Gastroesophageal sphincter (tissue), 4 donors: Measurements from ENCODE around the gene TXNRD1. TPM values are rescaled to one million over a fixed set of nuclear protein-coding genes. Genes with fewer than 3 reads are reported as not detected.

Experiments
- ATAC-seq: fragments of 150-250 bp; one replicate; pipeline ENCODE4 v1.9.1; 2016; ENCODE audit warnings: mild to moderate bottlenecking, moderate library complexity
- H3K27ac ChIP-seq, 4 donors: fragments of 200-600 bp; sonication (generic) in 3 of 4; 1 replicate in 3 of 4; 2 replicates in 1 of 4; pipeline ENCODE4 v1.5.1; 2016 to 2019
- H3K27me3 ChIP-seq: fragments of 200-600 bp; sonication (generic); one replicate; pipeline ENCODE4 v1.5.1; 2019
- H3K36me3 ChIP-seq, 2 donors: fragments of 200-600 bp; sonication (generic); one replicate each; pipeline ENCODE4 v1.5.1; 2019; ENCODE audit warnings: control low read depth in 1 of 2
- H3K4me1 ChIP-seq, 3 donors: fragments of 200-600 bp; sonication (generic); 1 replicate in 2 of 3; 2 replicates in 1 of 3; pipeline ENCODE4 v1.5.1; 2016 to 2019; ENCODE audit warnings: control low read depth in 2 of 3
- H3K4me3 ChIP-seq, 2 donors: fragments of 200-600 bp; sonication (generic); one replicate each; pipeline ENCODE4 v1.5.1; 2019; ENCODE audit warnings: mild to moderate bottlenecking in 1 of 2, moderate library complexity in 1 of 2
- H3K9me3 ChIP-seq, 3 donors: fragments of 200-600 bp; sonication (generic); one replicate each; pipeline ENCODE4 v1.5.1; 2017 to 2019; ENCODE audit warnings: control low read depth in 2 of 3
- EP300 ChIP-seq: sonication (generic); formaldehyde crosslinking; IDR thresholded peaks from one replicate; pipeline ENCODE4 v1.6.1; 2017; ENCODE audit warnings: antibody characterized with exemption, mild to moderate bottlenecking
- POLR2A ChIP-seq, 2 donors: fragments of 450-650 bp; IDR thresholded peaks; one replicate each; pipeline ENCODE4 v1.6.1; 2017; ENCODE audit warnings: antibody characterized with exemption in 2 of 2, mild to moderate bottlenecking in 2 of 2, moderate library complexity in 1 of 2
- POLR2AphosphoS5 ChIP-seq: sonication (generic); formaldehyde crosslinking; IDR thresholded peaks from one replicate; pipeline ENCODE4 v1.6.1; 2017; ENCODE audit warnings: antibody characterized with exemption
- WGBS, 2 donors: methylation state at CpG; one replicate each; pipeline ENCODE4 v1.1.5; 2018; ENCODE audit warnings: low coverage in 1 of 2; 5-methylcytosine and 5-hydroxymethylcytosine counted together
- total RNA-seq, 4 donors: library from RNA; depleted of rRNA; stranded (reverse); fragments of >200 nt; gene quantifications; one replicate each; pipeline ENCODE4 v1.1.0, GENCODE V29; 2016
- TF ChIP-seq, protein P1 (sequence below), 4 experiments: fragments of 200-600 bp in 2 of 4; fragments of 450-650 bp in 2 of 4; sonication (generic) in 1 of 4; IDR thresholded peaks; one replicate each; pipeline ENCODE4 v1.5.1; 2017 to 2019; ENCODE audit warnings: antibody characterized with exemption in 4 of 4, mild to moderate bottlenecking in 2 of 4, moderate library complexity in 2 of 4

Gene TXNRD1
- total RNA-seq, 4 donors from 2014 or later, result 230 to 458 (median 305) TPM

DNA sequence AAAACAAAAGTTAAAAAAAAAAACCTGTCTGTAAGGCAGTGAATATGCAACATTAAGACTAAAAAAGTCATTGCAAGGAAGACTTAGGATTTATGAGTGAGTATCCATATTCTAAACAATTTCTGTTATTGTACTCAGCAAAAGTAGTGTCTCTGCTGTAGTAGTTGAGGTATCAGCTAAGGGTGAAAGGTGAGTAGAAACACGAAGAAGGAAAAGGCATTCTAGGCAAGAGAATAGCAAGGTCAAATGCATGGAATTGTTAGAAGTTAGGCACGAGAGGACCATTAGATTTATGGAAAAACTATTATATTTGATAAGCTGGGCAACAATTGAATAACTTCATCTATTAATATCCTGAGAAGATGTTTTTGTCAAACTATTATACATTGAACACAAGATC lies 89.8 kb downstream of the TXNRD1 start:
- Histone ChIP-seq H3K4me1 (peaks cover 14 to 84% (median 20%) of the 10 kb centered on the region in 3 donors), H3K27ac (peak overlapping the region in 1 of 4 donors; percentile 85), H3K36me3 (peaks cover 0 to 10% of the 10 kb centered on the region in 2 donors), H3K9me3 (no peaks in the 10 kb centered on the region), H3K4me3 (no peak overlapping the region), H3K27me3 (no peaks in the 10 kb centered on the region)
- TF ChIP-seq POLR2AphosphoS5, result no peak
- TF ChIP-seq, protein P1, sequence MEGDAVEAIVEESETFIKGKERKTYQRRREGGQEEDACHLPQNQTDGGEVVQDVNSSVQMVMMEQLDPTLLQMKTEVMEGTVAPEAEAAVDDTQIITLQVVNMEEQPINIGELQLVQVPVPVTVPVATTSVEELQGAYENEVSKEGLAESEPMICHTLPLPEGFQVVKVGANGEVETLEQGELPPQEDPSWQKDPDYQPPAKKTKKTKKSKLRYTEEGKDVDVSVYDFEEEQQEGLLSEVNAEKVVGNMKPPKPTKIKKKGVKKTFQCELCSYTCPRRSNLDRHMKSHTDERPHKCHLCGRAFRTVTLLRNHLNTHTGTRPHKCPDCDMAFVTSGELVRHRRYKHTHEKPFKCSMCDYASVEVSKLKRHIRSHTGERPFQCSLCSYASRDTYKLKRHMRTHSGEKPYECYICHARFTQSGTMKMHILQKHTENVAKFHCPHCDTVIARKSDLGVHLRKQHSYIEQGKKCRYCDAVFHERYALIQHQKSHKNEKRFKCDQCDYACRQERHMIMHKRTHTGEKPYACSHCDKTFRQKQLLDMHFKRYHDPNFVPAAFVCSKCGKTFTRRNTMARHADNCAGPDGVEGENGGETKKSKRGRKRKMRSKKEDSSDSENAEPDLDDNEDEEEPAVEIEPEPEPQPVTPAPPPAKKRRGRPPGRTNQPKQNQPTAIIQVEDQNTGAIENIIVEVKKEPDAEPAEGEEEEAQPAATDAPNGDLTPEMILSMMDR (IDR thresholded peaks at IDR 0.05), result no peak
- TF ChIP-seq EP300, result no peak
- no peak for TF ChIP-seq POLR2A (IDR thresholded peaks at IDR 0.05)
- 64 to 67% methylated on average over 2 of the region's 2 CpGs for WGBS, 2 donors
- no peak for ATAC-seq

DNA sequence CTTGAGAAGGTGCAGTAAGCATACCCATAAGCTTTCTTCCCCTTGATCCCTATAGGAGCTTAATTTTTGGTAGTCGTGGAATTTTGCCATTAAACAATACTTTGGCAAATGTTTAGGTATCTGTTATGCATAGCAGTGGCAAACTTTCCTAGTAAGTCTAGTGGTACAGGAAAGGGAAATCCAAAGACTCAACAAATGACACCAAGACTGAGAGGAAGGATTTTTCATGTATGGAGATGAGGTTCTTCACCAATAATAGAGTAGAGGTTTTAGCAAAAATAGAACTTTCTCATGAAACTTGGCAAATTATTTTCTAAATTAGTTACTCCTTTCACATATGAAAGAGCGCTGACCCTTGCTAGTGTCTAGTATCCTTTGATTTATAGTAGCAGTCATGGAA lies 90.8 kb downstream of the TXNRD1 start:
- TF ChIP-seq POLR2AphosphoS5 (no peak), POLR2A (IDR thresholded peaks at IDR 0.05) (no peak), EP300 (no peak)
- TF ChIP-seq, protein P1 (IDR thresholded peaks at IDR 0.05), result no peak
- Histone ChIP-seq H3K4me3 (no peak overlapping the region), H3K4me1 (peaks cover 14 to 74% (median 20%) of the 10 kb centered on the region in 3 donors), H3K36me3 (peaks cover 0 to 16% of the 10 kb centered on the region in 2 donors), H3K9me3 (no peaks in the 10 kb centered on the region), H3K27ac (peak overlapping the region in 3 of 4 donors; percentile 9 to 53 (median 53)), H3K27me3 (no peaks in the 10 kb centered on the region)
- no peak for ATAC-seq
- WGBS, 2 donors, result 82 to 86% methylated on average over 2 of the region's 2 CpGs

DNA sequence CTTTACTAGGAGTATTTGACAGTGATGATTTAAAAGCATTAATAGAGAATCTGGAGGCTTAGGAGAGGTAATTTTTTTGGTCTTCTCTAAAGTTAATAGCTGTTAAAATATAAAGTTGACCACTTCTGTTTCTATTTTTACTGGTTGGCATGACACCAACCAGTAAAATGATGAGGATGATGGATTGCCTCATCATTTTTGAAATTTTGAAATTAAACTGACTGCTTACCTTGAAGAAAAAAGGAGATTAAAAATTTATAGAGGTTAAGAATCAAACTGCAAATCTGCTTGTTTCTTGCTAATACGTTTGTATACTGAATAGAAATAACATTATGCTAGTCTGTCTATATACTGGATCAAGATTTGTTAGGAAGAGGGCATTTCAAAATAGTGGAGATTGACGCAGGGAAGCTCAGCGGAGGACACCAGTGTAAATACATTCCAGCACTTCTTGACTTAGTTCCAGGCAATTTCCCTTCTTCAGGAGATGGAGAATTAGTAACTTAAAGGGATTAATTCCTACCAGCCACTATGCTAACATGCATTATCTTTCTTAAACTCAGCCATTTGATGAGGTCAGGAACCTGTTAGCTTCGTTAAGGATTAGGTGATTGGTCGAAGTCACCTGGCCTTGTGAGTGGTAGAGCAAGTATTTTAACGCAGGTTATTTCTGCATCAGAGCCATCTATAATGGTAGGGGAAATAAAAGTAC lies 91.5 kb downstream of the TXNRD1 start:
- Histone ChIP-seq H3K4me1 (peaks cover 14 to 68% (median 20%) of the 10 kb centered on the region in 3 donors), H3K36me3 (peaks cover 0 to 23% of the 10 kb centered on the region in 2 donors), H3K27me3 (no peaks in the 10 kb centered on the region), H3K27ac (peak overlapping the region in 3 of 4 donors; percentile 30 to 53 (median 53)), H3K9me3 (no peaks in the 10 kb centered on the region), H3K4me3 (no peak overlapping the region)
- TF ChIP-seq, protein P1 (IDR thresholded peaks at IDR 0.05), result no peak
- TF ChIP-seq POLR2A (IDR thresholded peaks at IDR 0.05) (no peak), POLR2AphosphoS5 (no peak), EP300 (no peak)
- WGBS, 2 donors, result 38 to 65% methylated on average over 5 to 6 of the region's 6 CpGs
- ATAC-seq, result no peak

DNA sequence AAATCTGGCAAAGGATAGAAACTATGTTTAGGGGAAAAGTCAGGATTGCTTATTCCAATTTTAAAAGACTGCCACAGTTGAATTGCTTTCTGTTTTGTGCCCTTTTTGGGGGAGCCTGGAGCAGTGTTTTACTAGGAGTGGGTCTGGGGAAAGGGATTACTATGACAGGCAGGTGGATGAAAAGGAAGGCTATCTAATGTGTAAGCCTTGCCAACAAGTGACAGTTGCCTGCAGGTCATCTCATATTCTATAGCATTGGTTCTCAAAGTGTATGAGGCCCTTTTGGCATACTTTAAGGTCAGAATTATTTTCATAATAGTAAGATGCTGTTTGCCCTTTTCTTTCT lies 92.0 kb downstream of the TXNRD1 start:
- no peak for TF ChIP-seq POLR2AphosphoS5
- TF ChIP-seq, protein P1 (IDR thresholded peaks at IDR 0.05), result no peak
- no peak for TF ChIP-seq POLR2A (IDR thresholded peaks at IDR 0.05)
- peak overlapping the region in 3 of 4 donors; percentile 30 to 53 (median 53) for H3K27ac ChIP-seq

DNA sequence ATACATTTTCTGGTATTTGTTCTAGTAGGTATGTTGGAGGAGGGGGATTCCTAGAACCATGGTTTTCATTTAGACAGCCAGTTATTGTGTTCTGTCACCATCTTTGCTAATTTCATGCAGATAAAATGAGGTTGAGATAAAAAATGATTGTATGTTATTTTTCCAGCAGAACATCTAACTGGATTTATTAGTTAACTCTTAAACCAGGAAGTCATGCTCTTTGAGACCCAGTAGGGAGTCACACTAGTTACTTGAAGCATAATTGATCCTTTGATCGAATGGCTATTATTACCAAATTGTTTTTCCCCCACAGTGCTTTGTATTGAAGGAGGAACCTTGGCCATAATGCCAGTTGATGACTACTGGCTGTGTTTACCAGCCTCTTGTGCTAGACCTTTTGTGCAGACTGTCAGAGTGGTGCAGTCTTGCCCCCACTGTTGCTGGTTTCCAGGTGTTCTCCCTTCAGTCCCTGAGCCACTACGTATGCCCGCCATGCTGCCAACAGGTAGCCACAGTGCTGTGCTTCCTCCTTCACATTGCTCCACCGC lies 93.9 kb downstream of the TXNRD1 start:
- Histone ChIP-seq H3K36me3 (peaks cover 0 to 47% of the 10 kb centered on the region in 2 donors), H3K9me3 (no peaks in the 10 kb centered on the region), H3K4me1 (peaks cover 10 to 48% (median 14%) of the 10 kb centered on the region in 3 donors), H3K27me3 (no peaks in the 10 kb centered on the region), H3K27ac (no peak overlapping the region), H3K4me3 (no peak overlapping the region)
- ATAC-seq, result no peak
- 89 to 100% methylated on average over 1 to 4 of the region's 4 CpGs for WGBS, 2 donors
- TF ChIP-seq POLR2AphosphoS5 (no peak), POLR2A (IDR thresholded peaks at IDR 0.05) (no peak), EP300 (no peak)
- TF ChIP-seq, protein P1 (IDR thresholded peaks at IDR 0.05), result no peak

More for the DNA sequence above, 92.0 kb downstream of the TXNRD1 start:
- Histone ChIP-seq H3K36me3 (peaks cover 0 to 28% of the 10 kb centered on the region in 2 donors), H3K4me3 (no peak overlapping the region), H3K27me3 (no peaks in the 10 kb centered on the region), H3K4me1 (peaks cover 14 to 63% (median 19%) of the 10 kb centered on the region in 3 donors), H3K9me3 (no peaks in the 10 kb centered on the region)
- ATAC-seq, result no peak
